MM.1S (cell line): ENCODE data around the gene CASP7.

ENCODE experiments used
- EZH2 ChIP-seq: fragments of 300-600 bp; sonication (generic); optimal IDR thresholded peaks from 2 replicates; pipeline ENCODE3; 2017; ENCODE audit warnings: low read depth, mild to moderate bottlenecking, antibody characterized with exemption, low read length, mixed read lengths
- EZH2phosphoT487 ChIP-seq: fragments of 300-600 bp; sonication (generic); IDR thresholded peaks from 2 replicates; pipeline ENCODE4 v1.6.1; 2018; ENCODE audit warnings: antibody characterized with exemption, low read length
- TF ChIP-seq, protein P1 (sequence below): fragments of 300-600 bp; sonication (generic); IDR thresholded peaks from 2 replicates; pipeline ENCODE4 v1.5.1; 2016; ENCODE audit warnings: antibody characterized with exemption, low read length, mixed read lengths

DNA sequence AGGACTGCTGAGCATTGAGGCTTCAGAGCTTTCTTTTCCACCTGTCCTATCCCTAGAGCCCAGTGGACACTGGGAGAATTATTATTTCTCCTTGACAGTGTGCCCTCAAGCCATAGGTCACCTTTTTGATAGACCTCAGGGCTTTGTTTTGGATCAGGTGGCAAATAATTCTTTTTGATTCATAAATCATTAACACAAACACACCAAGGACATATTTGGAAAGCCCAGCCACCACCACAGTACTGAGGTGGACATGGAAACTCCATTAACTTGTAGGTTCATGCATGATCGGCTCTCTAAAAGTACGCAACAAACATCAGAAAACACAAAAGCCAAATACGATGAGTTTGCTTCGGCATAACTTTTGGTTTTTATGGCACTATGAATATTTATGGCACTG, 53.9 kb downstream of the CASP7 start:
- TF ChIP-seq, protein P1, sequence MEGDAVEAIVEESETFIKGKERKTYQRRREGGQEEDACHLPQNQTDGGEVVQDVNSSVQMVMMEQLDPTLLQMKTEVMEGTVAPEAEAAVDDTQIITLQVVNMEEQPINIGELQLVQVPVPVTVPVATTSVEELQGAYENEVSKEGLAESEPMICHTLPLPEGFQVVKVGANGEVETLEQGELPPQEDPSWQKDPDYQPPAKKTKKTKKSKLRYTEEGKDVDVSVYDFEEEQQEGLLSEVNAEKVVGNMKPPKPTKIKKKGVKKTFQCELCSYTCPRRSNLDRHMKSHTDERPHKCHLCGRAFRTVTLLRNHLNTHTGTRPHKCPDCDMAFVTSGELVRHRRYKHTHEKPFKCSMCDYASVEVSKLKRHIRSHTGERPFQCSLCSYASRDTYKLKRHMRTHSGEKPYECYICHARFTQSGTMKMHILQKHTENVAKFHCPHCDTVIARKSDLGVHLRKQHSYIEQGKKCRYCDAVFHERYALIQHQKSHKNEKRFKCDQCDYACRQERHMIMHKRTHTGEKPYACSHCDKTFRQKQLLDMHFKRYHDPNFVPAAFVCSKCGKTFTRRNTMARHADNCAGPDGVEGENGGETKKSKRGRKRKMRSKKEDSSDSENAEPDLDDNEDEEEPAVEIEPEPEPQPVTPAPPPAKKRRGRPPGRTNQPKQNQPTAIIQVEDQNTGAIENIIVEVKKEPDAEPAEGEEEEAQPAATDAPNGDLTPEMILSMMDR = no peak
- TF ChIP-seq EZH2phosphoT487 (no peak), EZH2 (no peak)
